COR-L47 (cell line): Measurements from ENCODE around the gene IL15RA.
A peak's percentile ranks its signal among the peaks of the same experiment; 100 is the strongest.
"Not testable (repeated sequence)": the region's sequence is repeated elsewhere in the genome, so short reads cannot be mapped to it uniquely, and the experiment has no call there.

Experiments used
- DNase-seq: peaks from one replicate; lab custom pipeline; 2025; lab: John Stamatoyannopoulos, UW

IL15RA gene

DNA sequence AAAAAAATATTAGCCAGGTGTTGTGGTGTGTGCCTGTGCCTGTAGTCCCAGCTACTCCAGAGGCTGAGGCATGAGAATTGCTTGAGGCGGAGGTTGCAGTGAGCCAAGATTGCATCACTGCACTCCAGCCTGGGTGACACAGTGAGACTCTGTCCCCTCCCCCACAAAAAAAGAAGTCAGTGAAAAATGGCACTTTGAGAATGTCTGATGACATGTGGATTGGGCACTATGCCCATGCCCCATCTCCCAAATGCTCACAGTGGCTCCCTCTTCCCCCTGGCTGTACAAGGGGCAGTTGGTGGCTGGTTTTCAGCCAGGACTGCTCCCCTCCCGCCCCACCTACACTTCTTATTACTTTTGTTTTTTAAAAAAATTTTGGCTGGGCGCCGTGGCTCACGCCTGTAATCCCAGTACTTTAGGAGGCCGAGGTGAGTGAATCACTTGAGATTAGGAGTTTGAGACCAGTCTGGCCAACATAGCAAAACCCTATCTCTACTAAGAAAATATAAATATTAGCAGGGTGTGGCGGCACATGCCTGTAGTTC lies 26.1 kb downstream of the IL15RA start:
- DNase-seq = no peak

DNA sequence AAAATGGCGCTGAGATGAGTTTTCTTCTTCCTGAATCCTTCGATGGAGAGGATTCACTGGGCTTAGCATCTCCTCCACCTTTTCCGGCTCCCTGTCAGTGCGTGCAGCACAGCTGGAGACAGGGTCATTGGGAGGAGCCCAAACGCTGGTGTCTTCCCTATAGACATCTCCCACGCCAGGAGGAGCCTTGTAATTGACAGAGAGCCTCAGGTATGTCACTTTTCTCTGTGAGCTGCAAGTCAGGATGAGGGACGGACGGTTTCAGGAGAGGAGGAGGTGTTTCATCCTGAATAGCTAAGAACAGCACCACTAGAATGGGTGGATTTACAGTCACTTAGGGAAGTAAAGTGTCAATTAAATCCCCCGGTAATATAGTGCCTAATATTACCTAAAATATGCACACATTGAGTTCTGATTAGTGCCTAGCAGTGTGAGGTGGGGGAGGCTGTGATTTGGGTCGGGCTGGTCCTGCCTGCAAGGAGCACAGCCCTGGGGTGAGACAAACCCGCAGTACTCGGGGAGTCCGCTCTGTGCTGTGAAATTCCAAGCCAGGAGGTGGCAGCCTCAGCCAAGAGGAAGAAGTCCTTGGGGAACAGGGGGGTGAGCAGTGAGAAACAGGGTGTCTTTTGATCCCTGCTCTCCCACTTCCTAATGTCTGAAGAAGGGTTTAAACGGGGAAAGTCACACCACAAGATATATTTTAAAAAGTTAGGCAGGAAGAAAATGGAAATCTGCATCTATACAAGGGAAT lies 28.2 kb downstream of the IL15RA start:
- peak; percentile 4 for DNase-seq

DNA sequence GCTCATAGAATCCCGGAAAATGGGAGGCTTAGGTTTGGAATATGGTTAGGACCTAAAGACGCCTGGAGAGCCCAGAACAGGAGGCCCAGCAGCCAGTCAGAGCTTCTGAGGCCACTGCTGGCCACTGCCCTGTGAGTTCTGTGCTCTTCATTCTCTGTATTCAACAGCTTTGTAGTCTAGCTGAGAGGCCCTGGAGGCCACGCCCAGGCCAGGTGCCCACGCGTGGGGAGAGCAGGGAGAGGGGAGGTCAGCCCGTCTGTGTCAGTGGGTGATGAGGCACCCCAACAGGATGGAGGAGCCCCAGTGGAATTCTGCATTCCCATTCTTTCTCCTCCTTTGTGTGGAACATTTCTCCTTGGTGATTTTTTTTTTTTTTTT lies 29.1 kb downstream of the IL15RA start:
- DNase-seq = no peak

DNA sequence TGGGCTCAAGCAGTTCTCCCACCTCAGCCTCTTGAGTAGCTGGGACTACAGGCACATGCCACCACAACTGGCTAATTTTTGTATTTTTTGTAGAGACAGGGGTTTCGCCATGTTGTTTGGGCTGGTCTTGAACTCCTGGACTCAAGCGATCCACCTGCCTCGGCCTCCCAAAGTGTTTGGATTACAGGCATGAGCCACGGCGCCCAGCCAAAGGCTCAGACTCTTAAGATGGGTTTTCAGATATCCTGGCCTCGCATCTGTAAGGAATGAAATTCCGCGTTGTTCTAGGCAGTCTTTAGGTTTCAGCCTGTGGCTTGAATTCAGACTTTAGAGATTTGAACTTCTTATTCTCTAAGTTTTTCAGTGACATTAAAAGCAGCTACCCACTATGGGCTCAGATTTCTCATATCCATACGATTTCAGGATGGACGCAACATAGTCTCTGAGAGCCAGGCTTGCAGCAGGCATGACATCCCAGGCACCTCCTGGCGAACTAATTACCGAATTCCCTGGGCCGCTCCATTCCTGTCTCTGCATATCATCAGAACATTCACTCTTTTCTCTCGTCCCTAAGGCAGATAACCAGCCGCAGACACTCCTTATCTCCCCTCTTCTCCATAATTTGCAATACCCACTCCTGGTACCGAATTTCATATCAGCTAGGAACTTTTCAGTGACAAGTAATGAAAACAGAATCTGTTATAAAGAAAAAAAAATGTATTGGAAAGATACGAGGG lies 29.7 kb downstream of the IL15RA start:
- DNase-seq = no peak

DNA sequence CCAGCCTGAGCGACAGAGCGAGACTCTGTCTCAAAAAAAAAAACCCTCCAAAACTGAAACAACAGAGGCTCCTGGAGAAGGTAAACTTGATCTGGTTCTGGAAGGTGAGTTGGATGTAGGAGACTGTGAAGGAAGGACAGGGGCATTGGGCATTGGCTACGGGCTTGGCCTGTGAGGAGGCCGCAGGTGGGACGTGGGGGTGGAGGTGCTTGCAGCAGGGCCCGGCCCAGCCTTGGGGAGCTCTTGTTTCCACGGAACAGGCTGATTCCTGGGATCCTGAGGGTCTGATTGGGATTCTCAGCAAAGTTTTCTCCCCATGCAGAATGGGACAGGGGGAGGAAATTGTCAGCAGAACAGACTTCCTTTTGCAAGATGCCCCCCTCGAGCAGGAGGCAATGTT lies 30.6 kb downstream of the IL15RA start:
- no peak for DNase-seq

DNA sequence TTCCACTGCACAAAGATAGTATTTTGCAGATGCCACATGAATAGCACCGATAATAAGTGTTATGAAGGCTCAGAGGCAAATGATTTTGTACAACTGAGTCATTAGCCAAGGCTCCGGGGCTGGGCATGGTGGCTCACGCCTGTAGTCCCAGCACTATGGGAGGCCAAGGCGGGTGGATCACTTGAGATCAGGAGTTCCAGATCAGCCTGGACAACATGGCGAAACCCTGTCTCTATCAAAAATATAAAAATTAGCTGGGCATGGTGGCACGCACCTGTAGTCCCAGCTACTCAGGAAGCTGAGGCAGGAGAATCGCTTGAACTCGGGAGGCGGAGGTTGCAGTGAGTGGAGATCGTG lies 30.9 kb downstream of the IL15RA start:
- DNase-seq = not testable (repeated sequence)

DNA sequence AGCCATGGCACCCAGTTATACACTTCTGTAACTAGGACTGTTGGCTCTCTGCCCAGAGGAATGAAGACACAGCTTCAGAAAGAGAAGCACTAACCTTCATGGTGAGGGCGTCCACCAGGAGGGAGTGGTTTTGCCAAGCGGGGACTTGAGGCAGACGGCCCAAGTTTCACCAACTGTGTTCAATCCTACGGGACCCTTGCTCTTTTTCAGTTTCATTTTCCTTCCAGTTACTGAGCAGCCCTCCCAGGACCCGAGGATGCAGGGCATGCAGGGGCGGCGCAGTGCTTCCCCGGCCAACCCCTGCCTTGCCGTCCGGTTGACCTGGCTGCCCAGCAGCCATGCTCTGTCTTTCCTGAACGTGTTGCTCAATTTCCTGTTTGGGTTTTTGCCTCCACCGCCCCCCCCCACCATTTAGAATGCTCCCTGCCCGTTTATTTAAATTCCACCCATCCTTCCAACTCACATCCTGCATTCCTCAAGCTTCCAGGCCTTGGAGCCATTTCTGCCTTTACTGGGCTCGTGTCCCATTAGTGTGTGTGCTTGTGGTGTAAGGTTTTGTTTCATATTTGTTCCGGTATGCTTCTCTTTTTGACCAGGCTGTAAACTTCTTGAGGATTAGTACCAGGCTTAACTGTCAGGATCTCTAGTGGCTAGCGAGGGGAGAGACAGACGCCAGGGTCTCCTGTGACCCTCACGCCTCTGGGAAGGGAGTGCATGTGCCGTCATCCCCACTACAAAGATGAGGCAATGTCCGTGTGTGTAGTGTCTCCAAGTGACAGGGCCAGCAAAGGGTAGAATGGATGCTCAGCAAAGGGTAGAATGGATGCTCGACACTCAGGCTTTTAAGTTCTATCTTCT lies 31.6 kb downstream of the IL15RA start:
- no peak for DNase-seq

DNA sequence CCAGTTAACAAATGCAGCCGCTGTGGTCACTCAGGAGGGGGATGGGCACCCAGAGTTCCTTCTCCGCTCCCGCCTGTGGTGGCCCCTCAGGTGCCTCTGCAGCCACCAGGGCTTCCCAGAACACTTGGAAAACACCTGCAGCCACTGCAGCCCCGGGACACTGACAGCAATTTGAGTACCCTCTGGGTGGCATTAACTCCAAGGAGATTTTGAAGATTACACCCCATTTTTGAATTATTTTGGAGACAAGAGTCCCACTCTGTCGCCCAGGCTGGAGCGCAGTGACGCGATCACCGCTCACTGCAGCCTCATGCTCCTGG lies 32.2 kb downstream of the IL15RA start:
- no peak for DNase-seq

DNA sequence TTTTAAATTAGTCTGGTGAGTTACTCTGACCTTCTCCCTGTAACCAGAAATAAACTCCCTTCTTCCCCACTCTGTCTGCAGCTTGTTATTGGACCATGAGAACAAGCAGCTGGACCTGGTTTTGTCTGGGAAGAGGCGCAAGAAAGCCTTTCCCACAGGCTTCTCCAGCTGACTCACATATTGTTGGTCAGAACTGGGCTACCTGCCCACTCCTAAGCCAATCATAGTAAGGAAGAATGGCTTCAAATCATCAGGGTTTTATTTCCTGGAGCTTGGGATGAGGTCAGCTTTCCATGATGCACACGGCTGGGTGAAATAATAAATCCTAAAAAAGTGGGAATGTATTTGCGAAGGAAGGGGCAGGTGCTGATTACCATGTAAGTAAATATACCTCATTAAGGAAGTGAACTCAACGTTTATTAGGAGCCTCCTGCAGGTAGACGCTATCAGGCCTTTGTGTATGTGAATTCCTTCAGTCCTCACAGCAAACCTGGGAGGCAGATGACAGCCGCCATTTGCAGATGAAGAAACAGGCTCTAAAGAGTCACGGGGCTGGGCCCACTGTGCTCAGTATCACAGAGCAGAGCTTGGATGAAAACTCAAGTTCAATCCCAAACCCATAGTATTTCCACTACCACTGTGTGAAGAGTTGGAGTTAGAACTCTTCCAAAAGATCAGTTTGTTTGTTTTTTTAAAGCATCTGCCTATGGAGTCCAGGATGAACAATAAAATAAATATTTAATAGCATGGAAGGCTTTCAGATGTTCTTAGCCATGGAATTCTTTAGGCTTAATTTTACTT lies 32.8 kb downstream of the IL15RA start:
- peak; percentile 10 for DNase-seq

DNA sequence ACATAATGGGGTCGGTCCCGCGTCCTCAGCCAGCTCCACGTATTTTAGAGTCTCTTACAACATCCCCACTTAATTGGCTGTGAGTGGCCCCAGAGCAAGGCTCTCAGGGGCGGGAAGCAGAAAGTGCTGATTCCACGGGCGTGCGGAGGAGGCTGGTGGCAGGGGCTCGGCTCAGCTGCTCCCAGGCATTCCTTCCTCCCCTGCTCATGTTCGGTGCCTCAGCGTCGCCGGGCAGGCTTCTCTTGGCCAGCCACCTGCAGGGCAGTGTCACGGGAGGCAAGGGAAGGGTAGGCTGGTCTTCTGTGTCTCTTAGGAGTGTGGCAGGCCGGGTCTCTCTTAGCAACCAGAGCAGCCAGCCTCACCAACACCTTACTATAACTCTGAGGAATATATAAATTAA lies 33.8 kb downstream of the IL15RA start:
- no peak for DNase-seq

DNA sequence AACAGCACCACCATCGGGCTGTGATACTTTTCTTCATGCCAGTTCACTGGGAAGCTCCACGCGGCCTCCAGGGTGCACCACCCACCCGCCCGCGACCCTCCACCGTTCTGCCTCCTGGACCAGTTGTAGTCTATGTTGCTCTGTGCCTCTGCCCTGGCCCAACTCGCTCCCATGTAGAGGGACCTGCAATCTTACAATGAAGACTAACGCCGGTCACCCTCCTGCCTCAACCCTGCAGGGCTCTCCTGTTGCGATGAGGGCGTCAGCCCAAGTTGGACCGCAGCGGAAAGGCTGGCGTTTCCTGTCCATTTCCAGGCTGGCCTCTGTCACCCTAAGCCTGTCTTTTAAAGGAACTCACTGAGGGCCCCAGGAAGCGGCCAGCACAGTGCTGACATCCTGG lies 34.9 kb downstream of the IL15RA start:
- DNase-seq = no peak

DNA sequence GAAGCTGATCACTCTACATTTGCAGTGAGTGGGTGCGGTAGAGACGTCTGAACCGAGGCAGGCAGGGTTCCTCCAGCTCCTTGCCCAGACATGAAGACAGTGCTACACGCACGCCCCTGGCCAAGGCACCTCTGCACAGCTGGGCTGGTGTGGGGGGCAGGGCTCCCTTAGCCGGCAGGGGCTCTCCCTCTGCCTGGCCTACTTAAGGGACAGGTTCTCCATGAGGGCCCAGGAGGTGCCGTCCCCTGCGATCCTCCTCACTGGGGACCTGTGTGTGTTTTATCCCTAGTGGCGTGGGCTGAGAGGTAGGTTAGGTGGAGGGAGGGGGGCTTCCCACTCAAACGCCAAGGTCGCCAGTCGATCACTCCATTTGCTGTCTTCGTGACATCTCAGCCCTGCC lies 35.3 kb downstream of the IL15RA start:
- DNase-seq = no peak

DNA sequence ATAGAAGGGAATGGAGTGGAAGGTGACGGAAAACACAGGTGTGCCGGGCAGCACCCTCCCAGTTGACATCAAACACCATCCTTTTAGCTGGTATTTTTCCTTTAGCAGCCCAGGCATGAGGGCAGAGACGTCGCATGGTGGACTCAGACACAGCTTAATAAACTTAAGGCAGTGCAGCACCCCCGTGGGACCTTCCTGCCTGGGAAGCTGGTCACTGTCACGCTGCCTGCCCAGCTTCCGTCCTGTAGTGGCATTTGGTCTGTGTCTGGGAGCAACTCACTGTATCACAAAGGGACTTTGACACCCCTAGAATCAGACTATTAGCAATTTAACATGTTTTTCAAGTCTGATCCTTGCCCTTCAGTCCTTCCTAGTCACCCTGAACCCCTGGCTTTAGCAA lies 35.8 kb downstream of the IL15RA start:
- no peak for DNase-seq

DNA sequence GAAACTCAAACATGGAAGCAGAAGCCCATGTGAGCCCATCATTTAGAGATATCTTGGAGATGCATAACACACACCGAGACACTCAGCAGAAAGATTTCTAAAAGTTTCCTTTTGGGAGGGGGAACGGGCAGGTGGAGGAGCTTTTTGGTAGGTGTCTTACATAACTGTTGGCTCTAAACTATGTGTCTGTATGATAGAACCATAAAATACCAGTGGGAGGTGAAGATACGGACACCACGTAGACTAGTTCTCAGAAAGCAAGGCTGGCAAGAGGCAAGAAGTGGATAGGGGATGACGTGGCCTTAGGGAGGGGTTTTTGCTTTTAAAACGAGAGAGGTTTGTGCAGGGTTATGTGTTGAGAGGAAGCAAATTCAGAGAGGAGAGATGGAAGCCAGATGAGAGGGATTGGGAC lies 36.5 kb downstream of the IL15RA start:
- no peak for DNase-seq

DNA sequence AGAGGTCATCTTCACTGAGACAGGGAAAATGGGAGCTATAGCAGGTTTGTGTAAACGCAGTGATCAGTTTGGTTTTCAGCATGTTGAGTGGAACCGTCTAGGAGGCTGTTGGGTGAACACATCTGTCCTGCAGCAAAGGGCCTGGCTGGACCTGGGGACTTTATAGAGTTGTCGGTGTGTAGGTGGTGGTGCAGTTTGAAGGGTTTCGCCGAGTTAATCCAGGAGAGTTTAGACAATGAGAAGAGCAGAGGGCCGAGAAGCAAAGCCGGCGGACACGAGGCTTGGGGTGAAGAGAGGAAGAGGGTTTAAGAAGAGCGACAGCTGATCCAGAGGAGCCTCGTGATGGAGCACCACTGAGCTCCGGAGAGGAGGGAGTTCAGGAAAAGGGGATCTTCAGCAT lies 39.1 kb downstream of the IL15RA start:
- no peak for DNase-seq

DNA sequence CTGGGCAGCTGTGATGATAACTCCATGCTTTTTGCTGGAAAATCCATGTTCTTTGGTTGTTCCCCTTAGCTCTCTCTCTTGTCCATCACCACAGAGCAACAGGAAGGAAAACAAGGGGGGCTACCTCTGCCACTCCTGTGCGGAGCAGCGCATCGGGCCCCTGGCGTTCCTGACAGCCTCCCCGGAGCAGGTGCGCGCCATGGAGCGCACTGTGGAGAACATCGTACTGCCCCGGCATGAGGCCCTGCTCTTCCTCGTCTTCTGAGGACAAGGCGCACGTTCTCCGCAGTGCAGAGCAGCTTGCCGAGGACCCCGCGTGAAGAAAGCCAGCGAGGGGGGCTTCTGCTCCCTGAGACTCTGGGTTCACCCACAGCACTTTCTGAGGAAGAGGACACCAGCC lies 40.3 kb downstream of the IL15RA start:
- no peak for DNase-seq

DNA sequence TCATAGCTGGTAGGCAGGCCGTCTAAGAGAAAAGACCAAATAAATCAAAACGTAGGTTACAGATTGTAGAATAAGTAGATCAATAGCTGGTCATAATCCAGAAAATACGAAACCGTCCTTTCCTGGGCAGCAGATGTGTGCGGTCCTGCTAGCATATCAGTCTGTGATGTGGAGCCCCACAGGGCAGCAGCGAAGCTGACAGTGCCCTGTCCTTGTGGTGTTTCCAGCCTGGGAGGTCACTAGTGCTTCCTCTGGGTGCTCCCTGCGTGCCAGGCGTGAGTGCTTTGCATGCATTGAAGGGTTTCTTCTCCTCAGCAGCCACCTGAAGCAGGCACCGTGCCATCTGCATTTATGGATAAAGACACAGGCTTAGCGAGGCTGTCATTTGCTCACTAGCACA lies 41.7 kb downstream of the IL15RA start:
- no peak for DNase-seq

DNA sequence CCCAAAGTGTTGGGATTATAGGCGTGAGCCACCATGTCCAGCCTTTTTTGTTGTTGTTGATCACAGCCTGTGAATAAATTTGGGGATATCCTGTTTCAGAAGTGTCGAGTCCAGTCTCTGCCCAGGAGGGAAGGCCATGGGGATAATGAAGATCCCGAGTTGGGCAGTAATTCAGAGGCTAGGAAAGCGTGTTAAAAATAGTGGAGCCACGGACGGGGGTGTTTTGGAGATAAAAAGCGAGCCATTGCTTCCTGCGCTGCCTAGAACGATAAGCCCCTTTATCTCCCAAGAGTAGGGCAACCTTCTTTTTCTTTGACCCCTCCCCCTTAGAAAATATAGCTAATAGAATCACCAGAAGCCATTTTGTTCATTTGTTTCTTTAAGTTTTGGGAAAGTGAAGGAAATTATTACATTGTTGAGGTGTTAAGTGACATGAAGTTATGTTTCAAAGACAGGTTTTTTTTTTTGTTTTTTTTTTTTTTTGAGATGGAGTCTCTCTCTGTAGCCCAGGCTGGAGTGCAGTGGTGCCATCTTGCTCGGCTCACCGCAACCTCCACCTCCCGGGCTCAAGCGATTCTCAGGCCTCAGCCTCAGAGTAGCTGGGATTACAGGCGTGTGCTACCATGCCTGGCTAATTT lies 43.3 kb downstream of the IL15RA start:
- no peak for DNase-seq

DNA sequence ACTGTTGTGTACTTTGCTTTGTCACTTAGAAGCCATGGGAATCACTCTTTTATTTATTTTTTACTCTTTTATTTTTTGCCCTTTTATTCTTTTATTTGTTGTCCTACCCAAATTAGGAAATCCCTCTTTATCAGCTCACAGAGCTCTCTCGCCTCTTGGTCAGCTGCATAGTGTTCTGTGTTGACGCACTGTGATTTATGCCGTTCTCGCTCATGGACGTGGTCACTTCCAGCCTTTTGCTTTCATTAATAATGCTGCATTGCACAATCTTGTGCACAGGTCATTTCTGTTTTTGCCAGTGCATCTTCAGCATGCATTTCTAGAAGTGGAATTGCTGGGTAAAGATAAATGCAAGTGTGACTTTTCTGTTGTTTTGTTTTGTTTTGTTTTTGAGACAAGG lies 45.0 kb downstream of the IL15RA start:
- DNase-seq = no peak

DNA sequence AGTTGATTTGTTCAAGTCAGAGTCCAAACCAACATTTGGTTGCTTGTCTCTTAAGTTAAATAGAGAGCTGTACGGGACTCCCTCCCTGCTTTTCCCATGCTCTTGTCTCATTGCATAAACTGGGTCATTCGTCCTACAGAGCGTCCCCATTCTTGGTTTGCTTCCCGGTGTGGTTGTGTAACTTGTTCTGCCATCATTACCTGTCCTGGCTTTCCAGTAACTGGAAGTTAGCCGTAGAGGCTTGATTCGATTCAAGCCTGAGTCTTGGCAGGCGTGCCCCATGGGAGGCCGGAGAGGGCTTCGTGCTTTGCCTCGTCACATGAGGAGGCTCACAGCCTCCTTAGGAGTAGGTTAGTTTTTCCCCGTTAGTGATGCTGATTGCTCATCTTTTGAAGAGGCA lies 47.1 kb downstream of the IL15RA start:
- DNase-seq = no peak

DNA sequence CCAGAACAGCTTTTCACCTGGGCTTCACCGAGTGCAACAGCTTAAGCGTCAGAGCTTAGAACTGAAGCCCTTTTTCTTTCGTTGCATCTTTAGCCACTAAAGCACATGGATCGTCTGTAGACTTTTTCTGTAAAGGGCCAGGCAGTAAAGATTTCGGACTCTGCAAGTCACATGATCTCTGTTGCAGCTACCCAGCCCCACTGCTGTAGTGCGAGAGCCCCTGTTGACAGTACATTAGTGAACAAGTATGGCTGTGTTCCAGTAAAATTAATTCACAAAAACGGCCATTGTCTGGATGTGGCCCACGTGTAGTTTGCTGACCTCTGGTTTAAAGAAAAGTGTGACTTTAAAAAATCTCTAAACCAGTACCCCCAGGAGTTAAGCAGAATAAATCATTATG lies 47.9 kb downstream of the IL15RA start:
- DNase-seq = no peak

DNA sequence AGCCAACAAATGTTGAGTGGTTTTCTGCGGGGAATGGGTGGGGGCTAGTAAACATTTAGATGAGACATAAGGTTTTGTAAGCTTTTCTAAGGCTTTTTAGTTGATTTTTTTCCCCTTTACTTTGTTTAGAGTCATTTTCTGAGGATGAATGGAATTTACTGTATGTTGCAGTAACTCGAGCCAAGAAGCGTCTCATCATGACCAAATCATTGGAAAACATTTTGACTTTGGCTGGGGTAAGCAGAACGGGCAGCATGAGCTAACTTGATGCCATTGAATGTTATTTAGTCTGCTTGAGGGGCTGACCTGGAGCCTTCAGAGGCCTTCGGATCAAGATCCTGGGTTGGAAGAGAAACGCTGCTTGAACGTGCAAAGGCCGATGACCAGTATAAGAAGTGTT lies 50.0 kb downstream of the IL15RA start:
- no peak for DNase-seq
